Activated CD8-positive, alpha-beta memory T cell treated with anti-CD3 and anti-CD28 coated beads for 4 hours (primary cell): ENCODE data around the gene EFHD1.
A peak's percentile ranks its signal among the peaks of the same experiment; 100 is the strongest.
"Not testable (repeated sequence)": the region's sequence is repeated elsewhere in the genome, so short reads cannot be mapped to it uniquely, and the experiment has no call there.

ENCODE experiments used
- DNase-seq, 2 donors: peaks; one replicate each; pipeline ENCODE4 v3.0.0-alpha.2; 2020; ENCODE audit warnings: low read depth in 2 of 2

EFHD1 gene

DNA sequence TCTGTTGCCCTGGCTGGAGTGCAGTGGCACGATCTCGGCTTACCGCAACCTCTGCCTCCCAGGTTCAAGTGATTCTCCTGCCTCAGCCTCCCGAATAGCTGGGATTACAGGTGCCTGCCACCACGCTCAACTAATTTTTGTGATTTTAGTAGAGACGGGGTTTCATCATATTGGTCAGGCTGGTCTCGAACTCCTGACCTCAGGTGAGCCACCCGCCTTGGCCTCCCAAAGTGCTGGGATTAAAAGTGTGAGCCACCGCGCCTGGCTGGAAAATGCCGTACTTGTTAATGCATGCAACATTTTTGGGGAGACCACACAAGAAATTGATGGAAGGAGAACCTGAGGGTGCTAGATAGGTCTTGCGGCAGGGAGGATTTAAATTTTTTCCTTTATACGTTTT is 57.7 kb downstream of the EFHD1 start:
- DNase-seq, result not testable (repeated sequence)

GRCh38 chr2:232693344-232693743 is 59.9 kb downstream of the EFHD1 start:
- DNase-seq, result no peak

DNA sequence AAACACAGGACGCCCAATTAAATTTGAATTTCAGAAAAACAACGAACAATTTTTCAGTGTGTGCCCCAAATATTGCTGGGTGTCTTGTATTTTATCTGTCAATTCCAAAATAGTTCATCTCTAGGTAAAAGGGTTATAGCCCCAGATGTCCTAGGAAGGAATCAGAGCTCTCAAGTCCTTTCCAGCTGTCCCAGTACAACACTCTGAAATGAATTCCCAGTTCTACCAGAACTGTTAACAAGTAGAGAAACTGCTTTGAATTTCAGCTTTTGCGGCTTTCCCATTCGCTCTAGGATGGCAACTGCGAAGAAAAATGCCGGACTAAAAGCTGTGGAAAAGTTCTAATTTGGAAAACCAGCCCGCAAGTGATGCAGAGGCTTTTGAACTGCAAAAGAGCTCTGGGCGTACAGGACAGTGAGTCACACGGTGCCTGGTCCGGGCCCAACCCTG is 63.2 kb downstream of the EFHD1 start:
- no peak for DNase-seq

DNA sequence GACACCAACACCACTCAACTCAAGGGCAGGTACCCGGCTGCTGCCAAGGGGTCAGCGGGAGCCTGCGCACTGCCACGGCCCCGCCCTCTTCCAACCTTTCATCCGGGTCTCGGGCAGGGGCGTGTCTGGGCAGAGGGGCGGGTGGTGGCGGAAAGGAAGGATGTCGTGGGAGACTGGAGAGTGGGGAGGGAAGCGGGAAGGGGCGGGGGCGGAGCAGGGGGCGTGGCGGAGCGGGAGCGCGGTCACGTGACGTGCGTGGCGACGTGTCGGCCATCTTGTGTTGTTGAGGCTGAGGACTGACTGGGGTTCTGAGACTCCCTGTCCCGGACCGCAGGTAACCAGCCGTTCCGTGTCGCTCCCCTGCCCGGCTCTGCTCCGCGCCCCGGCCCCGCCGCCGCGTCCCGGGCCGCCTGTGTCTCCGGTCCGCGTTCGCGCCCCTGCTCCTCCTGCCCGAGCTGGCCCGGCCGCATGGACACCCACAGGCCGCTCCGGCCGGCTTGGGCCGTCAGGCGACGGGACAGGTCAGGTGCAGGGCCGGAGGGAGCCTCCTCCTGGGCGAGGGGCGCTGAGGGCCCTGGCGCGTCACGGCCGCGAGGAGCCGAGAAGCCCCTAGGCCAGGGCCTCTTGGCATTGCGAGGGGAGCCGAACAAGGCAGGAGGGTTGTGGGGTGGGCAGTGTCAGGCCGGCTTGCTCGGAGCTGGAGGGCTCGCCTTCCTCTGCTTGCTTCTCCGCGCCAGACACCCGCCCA is 63.8 kb downstream of the EFHD1 start, which contains the start of gene GIGYF2:
Gene GIGYF2, plus strand, starts transcription at position 273 of the 748 bp plus-strand sequence. CDS start 37,867 bp downstream, outside the sequence.
- DNase-seq, result peak; percentile 85 to 87

- no peak for DNase-seq
Measured at GRCh38 chr2:232697807-232698110, 64.4 kb downstream of the EFHD1 start.

GRCh38 chr2:232698556-232699091 is 65.2 kb downstream of the EFHD1 start:
- no peak for DNase-seq

DNA sequence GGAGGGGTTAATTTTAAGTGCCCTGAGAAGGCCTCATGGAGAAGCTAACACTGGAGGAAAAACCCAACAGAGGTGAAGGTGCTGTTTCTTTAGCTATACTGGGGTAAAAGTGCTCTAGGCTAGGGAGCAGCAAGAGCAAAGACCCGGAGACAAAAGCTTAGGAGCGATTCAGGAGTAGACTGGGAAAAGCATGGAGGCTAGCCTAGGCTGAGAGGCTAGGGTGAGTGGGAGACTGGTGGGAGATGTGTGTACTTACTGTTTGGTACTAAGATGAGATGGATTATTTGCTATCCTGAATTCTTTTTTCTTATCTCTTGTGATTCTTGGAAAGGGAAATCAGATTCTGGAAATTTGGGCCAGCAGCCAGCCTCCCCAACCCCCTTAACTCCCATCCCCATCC is 65.7 kb downstream of the EFHD1 start:
- no peak for DNase-seq

- DNase-seq, result no peak
Measured at GRCh38 chr2:232700154-232700553, 66.8 kb downstream of the EFHD1 start.

DNA sequence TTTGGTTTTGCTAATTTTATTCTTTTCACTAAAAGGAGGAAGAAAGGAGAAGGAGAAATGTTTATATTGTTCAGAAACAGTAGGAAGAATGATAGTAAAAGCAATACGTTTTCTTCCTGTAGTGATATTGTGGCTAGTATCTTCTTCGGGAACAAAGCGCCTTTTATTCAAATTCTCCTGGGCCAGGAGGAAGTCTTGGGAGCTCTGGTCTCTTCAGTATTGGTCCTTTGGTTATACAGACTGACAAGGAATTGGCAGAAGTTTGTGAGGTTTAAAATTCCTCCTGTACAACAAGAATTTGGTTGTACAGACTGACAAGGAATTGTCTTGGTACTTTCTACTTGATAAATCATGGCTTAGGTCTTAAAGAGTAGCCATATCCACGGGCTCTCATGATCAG is 73.7 kb downstream of the EFHD1 start:
- DNase-seq, result no peak

GRCh38 chr2:232713505-232713904 is 80.1 kb downstream of the EFHD1 start:
- DNase-seq, result no peak

- DNase-seq, result no peak
Measured at GRCh38 chr2:232714969-232715368, 81.6 kb downstream of the EFHD1 start.

DNA sequence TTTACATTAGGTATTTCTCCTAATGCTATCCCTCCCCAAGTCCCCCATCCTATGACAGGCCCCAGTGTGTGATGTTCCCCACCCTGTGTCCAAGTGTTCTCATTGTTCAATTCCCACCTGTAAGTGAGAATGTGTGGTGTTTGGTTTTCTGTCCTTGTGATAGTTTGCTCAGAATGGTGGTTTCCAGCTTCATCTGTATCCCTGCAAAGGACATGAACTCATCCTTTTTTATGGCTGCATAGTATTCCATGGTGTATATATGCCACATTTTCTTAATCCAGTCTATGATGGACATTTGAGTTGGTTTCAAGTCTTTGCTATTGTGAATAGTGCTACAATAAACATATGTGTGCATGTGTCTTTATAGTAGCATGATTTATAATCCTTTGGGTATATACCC is 86.7 kb downstream of the EFHD1 start:
- DNase-seq, result not testable (repeated sequence)

DNA sequence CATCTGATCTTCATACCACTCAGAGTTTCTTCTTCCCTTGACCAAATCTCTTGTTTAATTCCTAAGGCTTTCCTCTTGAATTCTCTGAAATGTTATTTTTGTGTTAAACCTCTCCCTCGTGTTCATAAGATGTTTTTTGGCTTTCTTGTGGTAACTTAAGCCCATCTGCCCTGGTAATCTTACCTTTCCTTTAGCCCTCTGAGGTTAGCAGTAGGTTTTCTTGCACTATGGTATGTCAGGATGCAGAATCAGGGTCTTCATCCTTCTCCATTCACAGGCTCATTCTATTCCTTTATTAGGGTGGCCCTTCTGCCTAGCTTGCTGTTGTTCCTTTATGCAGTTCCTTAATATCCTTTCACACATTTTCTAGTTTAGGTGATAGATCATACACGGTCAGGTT is 87.9 kb downstream of the EFHD1 start:
- DNase-seq, result no peak

- DNase-seq, result no peak
Measured at GRCh38 chr2:232721882-232722281, 88.5 kb downstream of the EFHD1 start.

DNA sequence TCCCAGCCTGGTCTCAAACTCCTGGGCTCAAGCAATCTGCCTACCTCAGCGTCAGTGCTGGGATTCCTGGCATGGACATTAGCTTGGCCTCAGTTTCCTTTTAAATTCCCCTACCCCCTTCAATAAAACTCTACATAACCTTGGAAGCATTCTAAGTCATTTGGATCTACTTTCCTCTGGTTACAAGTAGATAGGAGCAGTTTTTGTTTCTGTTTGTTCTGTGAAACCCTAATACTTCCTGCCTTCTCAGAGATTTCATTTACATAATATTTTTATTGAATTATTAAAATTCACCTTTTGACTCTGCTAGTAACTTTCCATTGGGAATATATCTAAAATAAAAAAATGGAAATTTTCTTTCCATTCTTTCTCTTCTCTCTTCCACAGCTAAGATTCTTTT is 89.6 kb downstream of the EFHD1 start:
- DNase-seq, result no peak

GRCh38 chr2:232728785-232729184 is 95.4 kb downstream of the EFHD1 start:
- no peak for DNase-seq

DNA sequence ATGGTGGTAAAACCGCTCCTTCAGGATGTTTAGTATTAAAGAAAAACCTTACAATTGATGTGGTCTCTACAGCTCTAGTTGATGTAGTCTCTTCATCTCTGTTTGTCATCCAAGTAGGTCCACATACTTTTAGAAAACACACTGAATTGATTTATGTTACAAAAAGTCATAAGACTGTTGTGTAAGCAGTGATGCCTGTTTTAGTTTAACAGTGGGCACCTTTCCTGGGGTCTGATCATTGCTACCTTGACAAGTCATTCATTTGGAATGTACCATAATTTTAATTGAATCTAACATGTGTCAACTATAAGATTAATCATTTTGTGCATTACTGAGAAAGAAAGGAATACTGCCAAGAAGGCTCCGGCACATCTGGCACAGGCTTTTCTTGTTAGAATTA is 98.1 kb downstream of the EFHD1 start:
- DNase-seq, result no peak
